Upper lobe of right lung (tissue), 1 donor: Measurements from ENCODE around the gene TCL1B. TPM values are rescaled to one million over a fixed set of nuclear protein-coding genes. Genes with fewer than 3 reads are reported as not detected.

Source experiments
- ATAC-seq: fragments of 200-7000 bp; cut with Tn5 transposase; one replicate; pipeline ENCODE4 v1.9.1; 2020; ENCODE audit warnings: mild to moderate bottlenecking, moderate library complexity
- DNase-seq: peaks from one replicate; pipeline ENCODE4 v3.0.0-alpha.2; 2020
- H3K27ac ChIP-seq: fragments of 200-600 bp; one replicate; pipeline ENCODE4 v1.8.0; 2022
- H3K27me3 ChIP-seq: fragments of 200-600 bp; one replicate; pipeline ENCODE4 v1.8.0; 2022; ENCODE audit warnings: mild to moderate bottlenecking
- H3K36me3 ChIP-seq: fragments of 200-600 bp; one replicate; pipeline ENCODE4 v1.8.0; 2022
- H3K4me1 ChIP-seq: fragments of 200-600 bp; one replicate; pipeline ENCODE4 v1.8.0; 2022
- H3K4me3 ChIP-seq: fragments of 200-600 bp; one replicate; pipeline ENCODE4 v1.8.0; 2022; ENCODE audit warnings: mild to moderate bottlenecking
- H3K9me3 ChIP-seq: fragments of 200-600 bp; one replicate; pipeline ENCODE4 v1.8.0; 2022
- intact Hi-C: fragments of 100-400 bp; cut with DNase I; formaldehyde crosslinking; loops from one replicate; pipeline ENCODE4 v1.11.0; 2022
- total RNA-seq: library from RNA; stranded (reverse); fragmentation: NEBNext Ultra II Directional; extraction: Animal tissue kit (Norgen Biotek cat#: 25700); gene quantifications from one replicate; pipeline ENCODE4 v1.2.1, GENCODE V29; 2021
- TF ChIP-seq, protein P1 (sequence below): fragments of 200-600 bp; IDR thresholded peaks from one replicate; pipeline ENCODE4 v1.8.0; 2022; ENCODE audit warnings: antibody characterized with exemption
- donor health status: DM: no; HTN: yes; CAD: no; lungs with severe emphysema.

Gene TCL1B
- total RNA-seq, 1 donor from 2014 or later, result not detected

GRCh38 chr14:95692109-95692508, 5.9 kb downstream of the TCL1B start:
- H3K4me1 ChIP-seq, result no peaks in the 10 kb centered on the region
- H3K4me3 ChIP-seq, result no peak overlapping the region
- H3K9me3 ChIP-seq, result no peaks in the 10 kb centered on the region
- no peaks in the 10 kb centered on the region for H3K36me3 ChIP-seq
- intact Hi-C loops, result no loop called here
- TF ChIP-seq, protein P1, sequence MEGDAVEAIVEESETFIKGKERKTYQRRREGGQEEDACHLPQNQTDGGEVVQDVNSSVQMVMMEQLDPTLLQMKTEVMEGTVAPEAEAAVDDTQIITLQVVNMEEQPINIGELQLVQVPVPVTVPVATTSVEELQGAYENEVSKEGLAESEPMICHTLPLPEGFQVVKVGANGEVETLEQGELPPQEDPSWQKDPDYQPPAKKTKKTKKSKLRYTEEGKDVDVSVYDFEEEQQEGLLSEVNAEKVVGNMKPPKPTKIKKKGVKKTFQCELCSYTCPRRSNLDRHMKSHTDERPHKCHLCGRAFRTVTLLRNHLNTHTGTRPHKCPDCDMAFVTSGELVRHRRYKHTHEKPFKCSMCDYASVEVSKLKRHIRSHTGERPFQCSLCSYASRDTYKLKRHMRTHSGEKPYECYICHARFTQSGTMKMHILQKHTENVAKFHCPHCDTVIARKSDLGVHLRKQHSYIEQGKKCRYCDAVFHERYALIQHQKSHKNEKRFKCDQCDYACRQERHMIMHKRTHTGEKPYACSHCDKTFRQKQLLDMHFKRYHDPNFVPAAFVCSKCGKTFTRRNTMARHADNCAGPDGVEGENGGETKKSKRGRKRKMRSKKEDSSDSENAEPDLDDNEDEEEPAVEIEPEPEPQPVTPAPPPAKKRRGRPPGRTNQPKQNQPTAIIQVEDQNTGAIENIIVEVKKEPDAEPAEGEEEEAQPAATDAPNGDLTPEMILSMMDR, result no peak
- peaks cover 8% of the 10 kb centered on the region for H3K27me3 ChIP-seq
- no peak for ATAC-seq
- DNase-seq, result no peak
- no peak overlapping the region for H3K27ac ChIP-seq

GRCh38 chr14:95695051-95695450, 8.8 kb downstream of the TCL1B start:
- H3K27me3 ChIP-seq, result peaks cover 8% of the 10 kb centered on the region
- no peaks in the 10 kb centered on the region for H3K36me3 ChIP-seq
- H3K27ac ChIP-seq, result no peak overlapping the region
- no peaks in the 10 kb centered on the region for H3K9me3 ChIP-seq
- H3K4me3 ChIP-seq, result no peak overlapping the region
- H3K4me1 ChIP-seq, result no peaks in the 10 kb centered on the region
- intact Hi-C loops, result no loop called here
- no peak for DNase-seq
- ATAC-seq, result no peak
- TF ChIP-seq, protein P1, result no peak

GRCh38 chr14:95695913-95696312, 9.7 kb downstream of the TCL1B start:
- Histone ChIP-seq H3K36me3 (no peaks in the 10 kb centered on the region), H3K4me1 (no peaks in the 10 kb centered on the region), H3K4me3 (no peak overlapping the region), H3K27ac (no peak overlapping the region), H3K9me3 (no peaks in the 10 kb centered on the region), H3K27me3 (peaks cover 9% of the 10 kb centered on the region)
- no peak for DNase-seq
- no peak for ATAC-seq
- TF ChIP-seq, protein P1, result no peak
- intact Hi-C loops, result no loop called here

DNA sequence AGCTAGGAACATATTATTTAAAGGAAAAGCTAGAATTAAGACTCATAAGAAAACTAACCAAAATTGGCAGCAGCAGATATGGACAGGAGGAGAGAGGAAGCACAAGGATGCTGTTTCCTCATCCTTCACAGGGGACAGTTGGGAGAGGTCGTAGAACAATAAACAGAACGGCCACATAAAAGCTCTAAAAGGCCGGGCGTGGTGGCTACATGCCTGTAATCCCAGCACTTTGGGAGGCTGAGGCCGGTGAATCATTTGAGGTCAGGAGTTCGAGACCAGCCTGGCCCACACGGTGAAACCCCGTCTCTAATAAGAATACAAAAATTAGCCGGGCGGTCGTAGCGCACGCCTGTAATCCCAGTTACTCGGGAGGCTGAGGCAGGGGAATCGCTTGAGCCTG, 10.5 kb downstream of the TCL1B start:
- TF ChIP-seq, protein P1, result no peak
- Histone ChIP-seq H3K4me1 (no peaks in the 10 kb centered on the region), H3K4me3 (no peak overlapping the region), H3K9me3 (no peaks in the 10 kb centered on the region), H3K36me3 (no peaks in the 10 kb centered on the region), H3K27ac (no peak overlapping the region), H3K27me3 (peaks cover 9% of the 10 kb centered on the region)
- DNase-seq (no peak), ATAC-seq (no peak)
- intact Hi-C loops, result no loop called here

- H3K4me3 ChIP-seq, result no peak overlapping the region
- no peaks in the 10 kb centered on the region for H3K36me3 ChIP-seq
- no peak overlapping the region for H3K27ac ChIP-seq
- DNase-seq (no peak), ATAC-seq (no peak)
- intact Hi-C loops, result no loop called here
- H3K4me1 ChIP-seq, result no peaks in the 10 kb centered on the region
- no peaks in the 10 kb centered on the region for H3K9me3 ChIP-seq
- peaks cover 11% of the 10 kb centered on the region for H3K27me3 ChIP-seq
- TF ChIP-seq, protein P1, result no peak
These were observed 11.5 kb downstream of the TCL1B start for GRCh38 chr14:95697764-95698163.

GRCh38 chr14:95698287-95698686, 12.1 kb downstream of the TCL1B start:
- Histone ChIP-seq H3K36me3 (no peaks in the 10 kb centered on the region), H3K9me3 (no peaks in the 10 kb centered on the region), H3K4me3 (no peak overlapping the region), H3K27me3 (peaks cover 11% of the 10 kb centered on the region), H3K27ac (no peak overlapping the region), H3K4me1 (no peaks in the 10 kb centered on the region)
- TF ChIP-seq, protein P1, result no peak
- DNase-seq (no peak), ATAC-seq (no peak)
- intact Hi-C loops, result no loop called here
